ENCODE data around the gene SUZ12. TPM values are rescaled to one million over a fixed set of nuclear protein-coding genes. Genes with fewer than 3 reads are reported as not detected.

SUZ12 gene
- polyA plus RNA-seq, 2 of the 4 experiments (the other 2 are of a cell fraction): 38.6 to 54.6 TPM

DNA sequence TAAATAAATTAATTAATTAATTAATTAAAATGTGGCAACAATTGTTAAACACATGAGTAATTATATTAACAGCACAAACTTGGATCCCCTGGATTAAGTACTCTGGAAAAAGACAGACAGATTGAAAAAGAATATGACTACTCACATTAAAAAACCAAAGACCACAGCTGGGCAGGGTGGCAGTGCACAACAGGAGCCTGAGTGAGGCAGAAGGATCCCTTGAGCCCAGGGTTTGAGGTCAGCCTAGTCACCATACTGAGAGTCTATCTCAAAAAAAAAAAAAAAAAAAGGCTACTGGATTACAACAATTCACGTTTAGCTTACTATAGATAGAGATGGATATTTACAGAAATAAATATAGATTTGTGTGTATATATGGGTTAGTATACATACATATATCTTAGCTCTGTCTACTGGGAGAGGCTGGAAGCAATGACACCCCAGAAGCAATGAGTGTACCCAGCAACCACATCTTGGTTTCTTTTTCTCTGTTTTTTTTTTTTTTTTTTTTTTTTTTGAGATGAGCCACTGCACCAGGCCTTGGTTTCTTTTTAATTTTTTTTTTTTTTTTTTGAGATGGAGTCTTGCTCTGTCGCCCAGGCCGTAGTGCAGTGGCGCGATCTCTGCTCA lies 10.6 kb upstream of the SUZ12 start:
- WGBS (ENCODE audit: missing lambda C conversion rate): 87% methylated on average over 5 of the region's 5 CpGs
- TF ChIP-seq RFX5 (IDR thresholded peaks at IDR 0.05) (no peak), RARB (CRISPR knock-in tag; IDR thresholded peaks at IDR 0.05) (no peak), FOSL2 (IDR thresholded peaks at IDR 0.05) (no peak), FOSL2 (CRISPR knock-in tag; IDR thresholded peaks at IDR 0.05) (no peak), CHD4 (IDR thresholded peaks at IDR 0.05; ENCODE audit: borderline replicate concordance) (no peak), HOXB13 (CRISPR knock-in tag; IDR thresholded peaks at IDR 0.05; ENCODE audit: low read depth) (no peak), HDAC2 (IDR thresholded peaks at IDR 0.05) (no peak), GATA3 (IDR thresholded peaks at IDR 0.05; ENCODE audit: borderline replicate concordance) (no peak)
- TF ChIP-seq, protein P1, sequence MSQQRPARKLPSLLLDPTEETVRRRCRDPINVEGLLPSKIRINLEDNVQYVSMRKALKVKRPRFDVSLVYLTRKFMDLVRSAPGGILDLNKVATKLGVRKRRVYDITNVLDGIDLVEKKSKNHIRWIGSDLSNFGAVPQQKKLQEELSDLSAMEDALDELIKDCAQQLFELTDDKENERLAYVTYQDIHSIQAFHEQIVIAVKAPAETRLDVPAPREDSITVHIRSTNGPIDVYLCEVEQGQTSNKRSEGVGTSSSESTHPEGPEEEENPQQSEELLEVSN (IDR thresholded peaks at IDR 0.05; ENCODE audit: borderline replicate concordance, low read depth): no peak
- ChIA-PET POLR2A (no interaction called here), CTCF (interaction anchor here (0.6 to 1.1 kb wide), 3 partner anchors 24 to 918 kb away, joined by 3 to 4 read pairs (median 3); no protein-coding TSS in a partner anchor)
- DNase-seq (ENCODE audit: low read depth in 1 of 2, low spot score in 1 of 2) (no peak), ATAC-seq (no peak; a peak in 1 of 6 replicates), FAIRE-seq (no peak)
- Histone ChIP-seq H3K4me3 (no peak overlapping the region), H3K4me2 (no peak overlapping the region), H3K4me1 (no peaks in the 10 kb centered on the region), H3K27ac (no peak overlapping the region), H3K9me3 (no peaks in the 10 kb centered on the region)

DNA sequence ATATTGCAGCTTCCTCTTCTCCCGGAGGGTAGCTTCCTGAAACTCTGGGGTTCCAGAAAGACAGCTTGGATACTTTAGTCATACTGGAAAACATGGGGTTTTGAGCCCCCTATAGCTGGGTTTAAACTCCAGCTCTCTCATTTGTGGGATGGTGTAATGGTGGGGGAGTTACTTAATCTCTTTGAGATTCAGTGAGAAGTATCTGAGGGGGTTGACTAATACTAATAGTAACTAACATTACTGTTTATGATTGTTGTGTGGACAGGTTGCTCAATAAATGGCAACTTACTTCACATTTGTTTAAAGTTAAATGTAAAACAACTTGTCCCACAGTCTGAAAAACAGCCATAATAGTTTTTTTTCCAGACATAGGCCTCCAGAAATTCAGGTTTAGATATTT lies 5.1 kb upstream of the SUZ12 start:
- Histone ChIP-seq H3K4me3 (no peak overlapping the region), H3K9me3 (no peaks in the 10 kb centered on the region), H3K4me1 (no peaks in the 10 kb centered on the region), H3K4me2 (no peak overlapping the region), H3K27ac (no peak overlapping the region)
- WGBS (ENCODE audit: missing lambda C conversion rate): 96% methylated on average over 1 of the region's 1 CpG
- no peak for FAIRE-seq
- no peak for DNase-seq (ENCODE audit: low read depth in 1 of 2, low spot score in 1 of 2)
- ATAC-seq: no peak
- TF ChIP-seq EP300 (IDR thresholded peaks at IDR 0.05) (no peak; a peak in 1 of 5 replicates), ZFP36 (IDR thresholded peaks at IDR 0.05; ENCODE audit: borderline replicate concordance, partially characterized antibody) (no peak), MAFK (IDR thresholded peaks at IDR 0.05; ENCODE audit: partially characterized antibody) (no peak), RCOR1 (IDR thresholded peaks at IDR 0.05; ENCODE audit: low read depth, low read length) (no peak), POLR2A (IDR thresholded peaks at IDR 0.05; ENCODE audit: low read length) (no peak), CHD4 (IDR thresholded peaks at IDR 0.05; ENCODE audit: borderline replicate concordance) (no peak), NFE2L2 (conservative IDR thresholded peaks at IDR 0.05; ENCODE audit: low read length) (no peak), JUN (IDR thresholded peaks at IDR 0.05) (no peak), ESRRA (IDR thresholded peaks at IDR 0.05; ENCODE audit: borderline replicate concordance, low read length) (no peak), KDM5A (IDR thresholded peaks at IDR 0.05) (no peak), ZNF302 (CRISPR knock-in tag; IDR thresholded peaks at IDR 0.05) (no peak)
- TF ChIP-seq, protein P2, sequence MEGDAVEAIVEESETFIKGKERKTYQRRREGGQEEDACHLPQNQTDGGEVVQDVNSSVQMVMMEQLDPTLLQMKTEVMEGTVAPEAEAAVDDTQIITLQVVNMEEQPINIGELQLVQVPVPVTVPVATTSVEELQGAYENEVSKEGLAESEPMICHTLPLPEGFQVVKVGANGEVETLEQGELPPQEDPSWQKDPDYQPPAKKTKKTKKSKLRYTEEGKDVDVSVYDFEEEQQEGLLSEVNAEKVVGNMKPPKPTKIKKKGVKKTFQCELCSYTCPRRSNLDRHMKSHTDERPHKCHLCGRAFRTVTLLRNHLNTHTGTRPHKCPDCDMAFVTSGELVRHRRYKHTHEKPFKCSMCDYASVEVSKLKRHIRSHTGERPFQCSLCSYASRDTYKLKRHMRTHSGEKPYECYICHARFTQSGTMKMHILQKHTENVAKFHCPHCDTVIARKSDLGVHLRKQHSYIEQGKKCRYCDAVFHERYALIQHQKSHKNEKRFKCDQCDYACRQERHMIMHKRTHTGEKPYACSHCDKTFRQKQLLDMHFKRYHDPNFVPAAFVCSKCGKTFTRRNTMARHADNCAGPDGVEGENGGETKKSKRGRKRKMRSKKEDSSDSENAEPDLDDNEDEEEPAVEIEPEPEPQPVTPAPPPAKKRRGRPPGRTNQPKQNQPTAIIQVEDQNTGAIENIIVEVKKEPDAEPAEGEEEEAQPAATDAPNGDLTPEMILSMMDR (IDR thresholded peaks at IDR 0.05): no peak
- CTCF ChIA-PET: no interaction called here
- POLR2A ChIA-PET: no interaction called here

DNA sequence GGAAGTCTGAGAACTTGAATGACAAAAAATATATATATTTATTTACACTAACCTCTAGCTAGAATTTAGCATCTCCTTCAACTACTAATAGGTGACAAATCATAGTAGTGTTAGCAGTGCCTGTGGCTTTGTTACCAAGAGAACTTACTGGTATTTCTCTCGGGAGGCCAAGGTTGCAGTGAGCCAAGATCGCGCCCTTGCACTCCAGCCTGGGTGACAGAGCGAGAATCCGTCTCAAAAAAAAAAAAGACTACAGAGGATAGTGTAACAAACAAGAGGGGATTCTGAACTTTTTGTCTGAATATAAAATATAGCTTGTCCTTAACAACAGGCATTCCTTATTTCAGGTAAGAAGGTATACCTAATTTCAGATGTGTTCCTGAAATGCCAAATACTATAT lies 1.3 kb upstream of the SUZ12 start:
- FAIRE-seq (no peak), ATAC-seq (no peak), DNase-seq (ENCODE audit: low read depth in 1 of 2, low spot score in 1 of 2) (no peak)
- ChIA-PET CTCF (interaction anchor here (0.7 to 1.4 kb wide), 4 partner anchors 21 to 71 kb away, joined by 3 to 5 read pairs (median 4); partner anchors contain the start of genes LRRC37B and UTP6), POLR2A (interaction anchor here (1.4 kb wide), 1 partner anchor 34 kb away, joined by 4 read pairs; the partner anchor contains the start of gene UTP6)
- peaks cover 6% of the 10 kb centered on the region; the same call in 2 of the 3 replicates for H3K4me1 ChIP-seq
- no peak overlapping the region for H3K4me3 ChIP-seq
- H3K27ac ChIP-seq: no peak overlapping the region
- H3K4me2 ChIP-seq: no peak overlapping the region
- H3K9me3 ChIP-seq: no peaks in the 10 kb centered on the region
- WGBS (ENCODE audit: missing lambda C conversion rate): 95% methylated on average over 5 of the region's 5 CpGs
- TF ChIP-seq, protein P3, sequence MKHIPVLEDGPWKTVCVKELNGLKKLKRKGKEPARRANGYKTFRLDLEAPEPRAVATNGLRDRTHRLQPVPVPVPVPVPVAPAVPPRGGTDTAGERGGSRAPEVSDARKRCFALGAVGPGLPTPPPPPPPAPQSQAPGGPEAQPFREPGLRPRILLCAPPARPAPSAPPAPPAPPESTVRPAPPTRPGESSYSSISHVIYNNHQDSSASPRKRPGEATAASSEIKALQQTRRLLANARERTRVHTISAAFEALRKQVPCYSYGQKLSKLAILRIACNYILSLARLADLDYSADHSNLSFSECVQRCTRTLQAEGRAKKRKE (CRISPR knock-in tag; IDR thresholded peaks at IDR 0.05; ENCODE audit: low read depth): no peak
- TF ChIP-seq ZSCAN20 (CRISPR knock-in tag; IDR thresholded peaks at IDR 0.05) (no peak), JUN (IDR thresholded peaks at IDR 0.05) (no peak), MAFK (IDR thresholded peaks at IDR 0.05; ENCODE audit: partially characterized antibody) (no peak), TP53 (CRISPR knock-in tag; IDR thresholded peaks at IDR 0.05) (no peak), CHD2 (IDR thresholded peaks at IDR 0.05; ENCODE audit: low read length, partially characterized antibody) (no peak), SMC3 (IDR thresholded peaks at IDR 0.05) (no peak), SREBF2 (IDR thresholded peaks at IDR 0.05) (no peak), JUNB (IDR thresholded peaks at IDR 0.05) (no peak), RAD21 (conservative IDR thresholded peaks at IDR 0.05 in 1 of 2, IDR thresholded peaks at IDR 0.05 in 1 of 2) (no peak), NPAS2 (CRISPR knock-in tag; IDR thresholded peaks at IDR 0.05; ENCODE audit: borderline replicate concordance) (no peak), RARB (CRISPR knock-in tag; IDR thresholded peaks at IDR 0.05) (no peak), CHD4 (IDR thresholded peaks at IDR 0.05; ENCODE audit: borderline replicate concordance) (no peak), CBX8 (IDR thresholded peaks at IDR 0.05) (no peak), FOSL2 (IDR thresholded peaks at IDR 0.05) (no peak), FOSL2 (CRISPR knock-in tag; IDR thresholded peaks at IDR 0.05) (no peak), GATA3 (IDR thresholded peaks at IDR 0.05; ENCODE audit: borderline replicate concordance) (no peak), PHF8 (IDR thresholded peaks at IDR 0.05; ENCODE audit: borderline replicate concordance, low read depth) (no peak)
- TF ChIP-seq, protein P1 (IDR thresholded peaks at IDR 0.05; ENCODE audit: borderline replicate concordance, low read depth): no peak

All from A549 (cell line).